ENCODE data around the gene SMS.

Gene SMS

DNA sequence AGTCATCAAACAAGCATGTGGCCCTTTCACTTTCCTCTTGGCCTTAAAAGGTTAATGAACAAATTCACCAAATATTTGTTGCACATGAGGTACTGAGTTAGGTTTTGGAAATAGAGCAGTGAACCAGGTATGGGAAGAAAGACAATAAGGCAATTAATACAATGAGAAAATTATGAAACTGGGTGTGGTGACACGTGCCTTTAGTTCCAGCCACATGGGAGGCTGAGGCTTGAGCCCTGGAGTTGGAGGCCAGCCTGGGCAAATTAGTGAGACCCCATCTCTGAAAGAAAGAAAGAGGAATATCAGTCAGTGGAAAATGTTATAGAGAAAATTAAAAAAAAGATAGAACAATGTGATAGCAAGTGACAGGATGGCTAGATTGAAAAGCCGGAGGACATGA is 99.7 kb downstream of the SMS start:
- DNase-seq (ENCODE audit: low read depth), result no peak
- TF ChIP-seq, protein P1, sequence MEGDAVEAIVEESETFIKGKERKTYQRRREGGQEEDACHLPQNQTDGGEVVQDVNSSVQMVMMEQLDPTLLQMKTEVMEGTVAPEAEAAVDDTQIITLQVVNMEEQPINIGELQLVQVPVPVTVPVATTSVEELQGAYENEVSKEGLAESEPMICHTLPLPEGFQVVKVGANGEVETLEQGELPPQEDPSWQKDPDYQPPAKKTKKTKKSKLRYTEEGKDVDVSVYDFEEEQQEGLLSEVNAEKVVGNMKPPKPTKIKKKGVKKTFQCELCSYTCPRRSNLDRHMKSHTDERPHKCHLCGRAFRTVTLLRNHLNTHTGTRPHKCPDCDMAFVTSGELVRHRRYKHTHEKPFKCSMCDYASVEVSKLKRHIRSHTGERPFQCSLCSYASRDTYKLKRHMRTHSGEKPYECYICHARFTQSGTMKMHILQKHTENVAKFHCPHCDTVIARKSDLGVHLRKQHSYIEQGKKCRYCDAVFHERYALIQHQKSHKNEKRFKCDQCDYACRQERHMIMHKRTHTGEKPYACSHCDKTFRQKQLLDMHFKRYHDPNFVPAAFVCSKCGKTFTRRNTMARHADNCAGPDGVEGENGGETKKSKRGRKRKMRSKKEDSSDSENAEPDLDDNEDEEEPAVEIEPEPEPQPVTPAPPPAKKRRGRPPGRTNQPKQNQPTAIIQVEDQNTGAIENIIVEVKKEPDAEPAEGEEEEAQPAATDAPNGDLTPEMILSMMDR (conservative IDR thresholded peaks at IDR 0.05; ENCODE audit: low read depth, low read length), result no peak
- no peak overlapping the region for H3K4me3 ChIP-seq (ENCODE audit: low read depth, low read length)

DNA sequence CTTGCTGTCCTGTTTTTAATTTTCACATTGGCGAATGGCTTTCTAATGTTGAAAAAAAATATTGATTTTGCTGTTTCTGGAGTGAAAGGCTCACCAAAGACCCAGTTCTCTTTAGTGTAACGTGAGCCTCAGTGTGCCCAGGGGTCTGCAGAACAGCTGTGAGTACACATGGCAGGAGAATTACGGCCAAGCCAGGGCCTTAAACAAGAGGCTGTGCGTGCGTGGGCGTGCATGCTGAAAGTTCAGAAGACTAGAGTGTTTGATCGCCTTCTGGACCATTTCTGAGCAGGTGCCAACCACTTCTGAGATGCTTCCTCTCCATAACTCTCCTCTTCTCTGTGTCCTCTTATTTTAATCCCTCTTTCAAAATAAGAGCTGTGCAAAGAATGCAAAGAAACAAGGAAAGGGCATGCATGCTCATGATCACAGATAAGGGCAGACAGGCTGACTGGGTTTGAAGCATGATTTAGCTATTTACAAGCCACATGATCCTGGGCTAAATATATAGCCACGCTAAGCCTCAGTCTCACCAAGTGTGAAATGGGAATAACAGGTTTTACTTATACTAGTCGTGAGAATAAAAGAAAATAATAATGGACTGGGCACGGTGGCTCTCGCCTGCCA is 101.5 kb downstream of the SMS start:
- no peak for DNase-seq (ENCODE audit: low read depth)
- H3K4me3 ChIP-seq (ENCODE audit: low read depth, low read length), result no peak overlapping the region
- TF ChIP-seq, protein P1 (conservative IDR thresholded peaks at IDR 0.05; ENCODE audit: low read depth, low read length), result no peak

DNA sequence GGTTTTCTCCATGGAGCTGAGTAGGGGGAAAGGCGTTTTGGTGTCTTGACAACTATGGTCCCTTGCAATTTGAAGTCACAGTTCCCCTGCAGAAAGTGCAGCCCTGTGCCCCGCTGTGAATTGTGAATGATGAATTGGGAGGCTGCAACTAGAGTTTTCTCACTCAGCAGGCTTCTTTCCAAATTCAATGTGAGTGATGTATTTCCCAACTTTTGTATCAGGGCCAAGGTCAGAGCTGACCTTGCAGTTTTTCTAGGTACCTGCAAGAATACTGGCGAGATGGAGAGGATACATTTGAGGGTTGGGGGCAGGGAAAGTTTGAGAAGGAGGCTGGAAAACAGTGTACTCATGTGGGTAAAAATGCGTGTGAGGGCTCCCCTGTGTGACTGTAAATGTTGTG is 103.4 kb downstream of the SMS start:
- no peak overlapping the region for H3K4me3 ChIP-seq (ENCODE audit: low read depth, low read length)
- no peak for DNase-seq (ENCODE audit: low read depth)
- TF ChIP-seq, protein P1 (conservative IDR thresholded peaks at IDR 0.05; ENCODE audit: low read depth, low read length), result no peak
